Panc1 (cell line): ENCODE measurements around the gene SLIT3. TPM values are rescaled to one million over a fixed set of nuclear protein-coding genes. Genes with fewer than 3 reads are reported as not detected.

ENCODE experiments used
- ATAC-seq: fragments of 200-7000 bp; cut with Tn5 transposase; 2 replicates; pipeline ENCODE4 v1.9.1; 2020; ENCODE audit warnings: mild to moderate bottlenecking, moderate library complexity
- BruUV-seq: library from RNA; stranded (reverse); fragments of 400-500 nt; replicated peaks from 2 replicates; lab custom pipeline; 2021; lab: Mats Ljungman, UMichigan
- CTCF ChIA-PET: fragments of 300-600 bp; sonication (Branson Sonifier 250); formaldehyde crosslinking; loops from one replicate; lab custom pipeline; 2022; ENCODE audit warnings: antibody characterized with exemption; lab: Charles Lee
- POLR2A ChIA-PET: fragments of 300-600 bp; sonication (Branson Sonifier 250); formaldehyde crosslinking; loops from one replicate; lab custom pipeline; 2022; ENCODE audit warnings: antibody characterized with exemption; lab: Charles Lee
- DNase-seq: peaks from one replicate; pipeline ENCODE4 v3.0.0-alpha.2; 2010; ENCODE audit warnings: low read depth, low spot score
- H3K27ac ChIP-seq: 2 replicates; pipeline ENCODE4 v1.5.1; 2011; ENCODE audit warnings: mild to moderate bottlenecking, low read length, inconsistent platforms
- H3K27me3 ChIP-seq: fragments of 200-500 bp; sonication (Bioruptor generic); 2 replicates; pipeline ENCODE4 v1.6.0; 2014; ENCODE audit warnings: low read length, inconsistent platforms; ENCODE audit not compliant: control insufficient read depth, insufficient read depth
- H3K36me3 ChIP-seq: fragments of 200-500 bp; sonication (Bioruptor generic); 2 replicates; pipeline ENCODE4 v1.5.1; 2014; ENCODE audit warnings: inconsistent platforms, mild to moderate bottlenecking, low read length, moderate library complexity; ENCODE audit not compliant: control insufficient read depth, insufficient read depth
- H3K4me1 ChIP-seq: 2 replicates; pipeline ENCODE4 v1.5.1; 2011; ENCODE audit warnings: inconsistent platforms, mild to moderate bottlenecking, low read length, moderate library complexity; ENCODE audit not compliant: control insufficient read depth, insufficient read depth
- H3K4me3 ChIP-seq, 2 experiments: 2 replicates each; pipeline ENCODE4 v1.5.1; 2011 to 2012; ENCODE audit warnings: low read depth in 2 of 2, low read length in 2 of 2, mild to moderate bottlenecking in 2 of 2, inconsistent platforms in 1 of 2, moderate library complexity in 1 of 2
- H3K9me3 ChIP-seq: fragments of 200-500 bp; sonication (Bioruptor generic); 2 replicates; pipeline ENCODE4 v1.5.1; 2014; ENCODE audit warnings: low read depth, mild to moderate bottlenecking, inconsistent platforms, low read length, moderate library complexity; ENCODE audit not compliant: control insufficient read depth, insufficient read depth
- CTCF ChIP-seq: fragments of 450-650 bp; IDR thresholded peaks from 2 replicates; pipeline ENCODE4 v1.5.1; 2017; ENCODE audit warnings: mild to moderate bottlenecking
- POLR2AphosphoS5 ChIP-seq: IDR thresholded peaks from 2 replicates; pipeline ENCODE4 v1.6.1; 2012; ENCODE audit warnings: mild to moderate bottlenecking, low read depth, low read length, moderate library complexity
- REST ChIP-seq, 2 experiments: IDR thresholded peaks; 2 replicates each; pipeline ENCODE4 v1.6.1; 2011 to 2012; ENCODE audit warnings: low read depth in 2 of 2, control low read depth in 1 of 2, low read length in 1 of 2, mild to moderate bottlenecking in 1 of 2, moderate library complexity in 1 of 2; ENCODE audit not compliant: insufficient read depth in 1 of 2
- SIN3A ChIP-seq: IDR thresholded peaks from 2 replicates; pipeline ENCODE4 v1.6.1; 2012; ENCODE audit warnings: low read depth, mild to moderate bottlenecking, low read length, moderate library complexity, borderline replicate concordance; ENCODE audit not compliant: insufficient read depth
- TCF7L2 ChIP-seq: IDR thresholded peaks from 2 replicates; pipeline ENCODE4 v1.6.1; 2011; ENCODE audit warnings: mild to moderate bottlenecking, low read depth, low read length, inconsistent platforms
- in situ Hi-C: cut with HindIII; loops from 2 replicates; pipeline ENCODE4 v1.10.0; 2016; ENCODE audit warnings: low sequenced_read_pairs, low pct_unique_long_range_greater_than_20kb
- intact Hi-C: fragments of 100-400 bp; cut with micrococcal nuclease; formaldehyde crosslinking; loops from one replicate; pipeline ENCODE4 v1.10.0; 2022; ENCODE audit not compliant: unreplicated experiment
- total RNA-seq: library from RNA; stranded (reverse); gene quantifications from one replicate; pipeline ENCODE4 v1.2.1, GENCODE V29; 2021; ENCODE audit not compliant: unreplicated experiment

SLIT3 gene
- total RNA-seq, 1 experiment from 2014 or later = 26.4 TPM

- intact Hi-C loops (no loop called here), in situ Hi-C loops (no loop called here)
- no peak overlapping the region for H3K4me3 ChIP-seq
- H3K36me3 ChIP-seq = no peaks in the 10 kb centered on the region
- ATAC-seq = no peak
- H3K27me3 ChIP-seq = no peaks in the 10 kb centered on the region
- H3K4me1 ChIP-seq = no peaks in the 10 kb centered on the region
- BruUV-seq = no TSS peak
- ChIA-PET POLR2A (interaction anchor here (0.6 kb wide), 1 partner anchor 21 kb away, joined by 8 read pairs; no protein-coding TSS in a partner anchor), CTCF (no interaction called here)
- no peaks in the 10 kb centered on the region for H3K9me3 ChIP-seq
- TF ChIP-seq POLR2AphosphoS5 = no peak
- no peak for DNase-seq
- no peak overlapping the region for H3K27ac ChIP-seq
Measured at GRCh38 chr5:168765551-168766425, 535.2 kb downstream of the SLIT3 start.

- Histone ChIP-seq H3K36me3 (no peaks in the 10 kb centered on the region), H3K4me3 (no peak overlapping the region), H3K9me3 (no peaks in the 10 kb centered on the region), H3K4me1 (no peaks in the 10 kb centered on the region), H3K27me3 (no peaks in the 10 kb centered on the region), H3K27ac (no peak overlapping the region)
- ATAC-seq = no peak
- in situ Hi-C loops (no loop called here), intact Hi-C loops (no loop called here)
- POLR2A ChIA-PET = interaction anchor here (0.6 kb wide), 1 partner anchor 21 kb away, joined by 8 read pairs; no protein-coding TSS in a partner anchor
- TF ChIP-seq TCF7L2 (no peak), SIN3A (no peak), REST (IDR thresholded peaks at IDR 0.05; ENCODE audit: insufficient read depth in 1 of 2, low read depth in 2 of 2, low read length in 1 of 2) (no peak), POLR2AphosphoS5 (no peak), CTCF (no peak)
- CTCF ChIA-PET = no interaction called here
- BruUV-seq = no TSS peak
- DNase-seq = no peak
Measured at GRCh38 chr5:168765086-168765550, 535.8 kb downstream of the SLIT3 start.
